HepG2 (cell line): ENCODE measurements around the gene NEURL1B. TPM values are rescaled to one million over a fixed set of nuclear protein-coding genes. Genes with fewer than 3 reads are reported as not detected.

ENCODE experiments used
- ATAC-seq: fragments of 200-7000 bp; cut with Tn5 transposase; 3 replicates; pipeline ENCODE4 v1.9.1; 2020; ENCODE audit warnings: mild to moderate bottlenecking, moderate library complexity
- BruUV-seq: library from RNA; stranded (reverse); fragments of 400-500 nt; replicated peaks from 2 replicates; lab custom pipeline; 2021; lab: Mats Ljungman, UMichigan
- CTCF ChIA-PET: fragments of 300-600 bp; formaldehyde crosslinking; extraction: SDS; loops from one replicate; lab custom pipeline; 2021; ENCODE audit warnings: low total read pairs, inconsistent platforms, low intra/inter-chr PET ratio; lab: Yijun Ruan, JAX
- POLR2A ChIA-PET: fragments of 350-600 bp; sonication (Branson Sonifier 250); formaldehyde crosslinking; loops from one replicate; lab custom pipeline; 2020; ENCODE audit warnings: antibody characterized with exemption, inconsistent platforms; lab: Yijun Ruan, JAX
- DNase-seq: peaks from one replicate; pipeline ENCODE4 v3.0.0-alpha.2; 2015; ENCODE audit warnings: low spot score
- FAIRE-seq: peaks from 3 replicates; lab custom pipeline; 2011; peaks lifted over from hg19 to GRCh38; lab: Jason Lieb, UNC
- H2AFZ ChIP-seq: one replicate; pipeline ENCODE4 v1.6.1; 2011; ENCODE audit warnings: low read length, inconsistent platforms
- H3K27ac ChIP-seq: fragments of 300-600 bp; 3 replicates; pipeline ENCODE4 v1.8.0; 2011; ENCODE audit warnings: mixed run types, mild to moderate bottlenecking, mixed read lengths, low read length, inconsistent platforms; ENCODE audit not compliant: insufficient read depth; ENCODE audit errors: extremely low read length
- H3K27me3 ChIP-seq, 2 experiments: fragments of 200-600 bp in 1 of 2; 2 replicates in 1 of 2; 3 replicates in 1 of 2; pipeline versions ENCODE4 v1.6.0 to v1.8.0; 2011; ENCODE audit warnings: low read length in 2 of 2, mild to moderate bottlenecking in 2 of 2, moderate library complexity in 2 of 2, inconsistent platforms in 1 of 2; ENCODE audit not compliant: insufficient read depth in 2 of 2, control insufficient read depth in 1 of 2
- H3K36me3 ChIP-seq, 2 experiments: fragments of 200-600 bp in 1 of 2; replicated peaks in 1 of 2; 2 replicates in 1 of 2; 3 replicates in 1 of 2; pipeline versions ENCODE4 v1.5.1 to v1.8.0; 2011; ENCODE audit warnings: low read length in 2 of 2, inconsistent platforms in 1 of 2; ENCODE audit not compliant: insufficient read depth in 2 of 2, control insufficient read depth in 1 of 2
- H3K4me1 ChIP-seq: 2 replicates; pipeline ENCODE4 v1.5.1; 2012; ENCODE audit warnings: low read length, inconsistent platforms; ENCODE audit not compliant: insufficient read depth
- H3K4me2 ChIP-seq: 2 replicates; pipeline ENCODE4 v1.6.0; 2011; ENCODE audit warnings: low read depth, low read length, inconsistent platforms
- H3K4me3 ChIP-seq, 3 experiments: fragments of 200-600 bp in 1 of 3; sonication (generic), shearing (Covaris generic) in 1 of 3; replicated peaks in 1 of 3; 2 replicates each; pipeline ENCODE4 v1.5.1; 2011 to 2016; ENCODE audit warnings: low read length in 3 of 3, inconsistent platforms in 2 of 3, low read depth in 2 of 3, mild to moderate bottlenecking in 2 of 3, control low read depth in 1 of 3, mixed read lengths in 1 of 3; ENCODE audit not compliant: insufficient read depth in 1 of 3
- H3K79me2 ChIP-seq: one replicate; pipeline ENCODE4 v1.6.1; 2011; ENCODE audit warnings: low read length, inconsistent platforms; ENCODE audit not compliant: insufficient read depth
- H3K9ac ChIP-seq: 2 replicates; pipeline ENCODE4 v1.6.0; 2011; ENCODE audit warnings: mild to moderate bottlenecking, low read depth, low read length, inconsistent platforms; ENCODE audit not compliant: insufficient read depth
- H3K9me3 ChIP-seq: 2 replicates; pipeline ENCODE4 v1.5.1; 2012; ENCODE audit warnings: mild to moderate bottlenecking, low read length
- H4K20me1 ChIP-seq: 2 replicates; pipeline ENCODE4 v1.6.0; 2011; ENCODE audit warnings: inconsistent platforms, mild to moderate bottlenecking, low read length, moderate library complexity; ENCODE audit not compliant: insufficient read depth
- CBFB ChIP-seq: sonication (generic); formaldehyde crosslinking; IDR thresholded peaks from 2 replicates; pipeline ENCODE4 v1.4.0; 2020; ENCODE audit warnings: missing genetic modification reagents
- EZH2 ChIP-seq: conservative IDR thresholded peaks from 2 replicates; pipeline ENCODE4 v1.6.1; 2012; ENCODE audit warnings: mild to moderate bottlenecking, low read depth, low read length, moderate library complexity
- MEIS2 ChIP-seq: sonication (generic); formaldehyde crosslinking; IDR thresholded peaks from 2 replicates; pipeline ENCODE4 v1.9.0; 2021; ENCODE audit warnings: mild to moderate bottlenecking, missing genetic modification reagents
- MYNN ChIP-seq: sonication (generic); formaldehyde crosslinking; IDR thresholded peaks from 2 replicates; pipeline ENCODE4 v1.4.0; 2020; ENCODE audit warnings: mild to moderate bottlenecking, low read depth, missing genetic modification reagents
- NFE2L2 ChIP-seq: fragments of 150-350 bp; IDR thresholded peaks from 2 replicates; pipeline ENCODE4 v1.6.1; 2014; ENCODE audit warnings: low read length
- ZBTB3 ChIP-seq: sonication (generic); formaldehyde crosslinking; IDR thresholded peaks from 2 replicates; pipeline ENCODE4 v1.4.0; 2020; ENCODE audit warnings: low read depth, mild to moderate bottlenecking, moderate library complexity, missing genetic modification reagents, borderline replicate concordance
- ZC3H4 ChIP-seq: sonication (generic); formaldehyde crosslinking; IDR thresholded peaks from 2 replicates; pipeline ENCODE4 v1.4.0; 2020; ENCODE audit warnings: missing genetic modification reagents, borderline replicate concordance
- ZFP36L1 ChIP-seq: sonication (generic); formaldehyde crosslinking; IDR thresholded peaks from 2 replicates; pipeline ENCODE4 v1.8.0; 2022; ENCODE audit warnings: mild to moderate bottlenecking, missing genetic modification reagents, moderate library complexity
- ZNF260 ChIP-seq: sonication (generic); formaldehyde crosslinking; IDR thresholded peaks from 2 replicates; pipeline ENCODE4 v1.4.0; 2020; ENCODE audit warnings: missing genetic modification reagents, low read depth, mild to moderate bottlenecking, borderline replicate concordance
- ZNF543 ChIP-seq: sonication (generic); formaldehyde crosslinking; IDR thresholded peaks from 2 replicates; pipeline ENCODE4 v1.4.0; 2020; ENCODE audit warnings: mild to moderate bottlenecking, missing genetic modification reagents
- ZNF781 ChIP-seq: sonication (generic); formaldehyde crosslinking; IDR thresholded peaks from 2 replicates; pipeline ENCODE4 v1.5.1; 2020; ENCODE audit warnings: borderline replicate concordance, mild to moderate bottlenecking, missing genetic modification reagents; ENCODE audit errors: not compliant biosample characterization
- ZSCAN25 ChIP-seq: sonication (generic); formaldehyde crosslinking; IDR thresholded peaks from 2 replicates; pipeline ENCODE4 v1.8.0; 2022; ENCODE audit warnings: mild to moderate bottlenecking, missing genetic modification reagents
- WGBS: methylation state at CpG from one replicate; pipeline ENCODE4 v1.1.6; 2017; ENCODE audit warnings: low lambda C conversion rate; 5-methylcytosine and 5-hydroxymethylcytosine counted together
- in situ Hi-C: cut with HindIII; loops from 2 replicates; pipeline ENCODE4 v1.10.0; 2017; ENCODE audit warnings: low pct_unique_long_range_greater_than_20kb; ENCODE audit not compliant: extremely low pct_ligation_motif_present
- intact Hi-C: fragments of 100-400 bp; cut with micrococcal nuclease; formaldehyde crosslinking; loops from one replicate; pipeline ENCODE4 v1.10.0; 2022; ENCODE audit not compliant: unreplicated experiment
- polyA plus RNA-seq, 8 experiments: library from polyadenylated mRNA; depleted of rRNA in 3 of 8; stranded (reverse) in 7 of 8; unstranded in 1 of 8; fragments of >200 nt; fragmentation: Illumina TruSeq in 4 of 8; extraction: Trizol in 4 of 8; gene quantifications; 2 replicates each; pipeline versions ENCODE4 v1.2.1 to v1.2.3, GENCODE V29; 2011 to 2016; ENCODE audit warnings: low read depth in 4 of 8, missing spikeins in 1 of 8, mixed read lengths in 1 of 8; ENCODE audit not compliant: insufficient read depth in 1 of 8
- total RNA-seq, 5 experiments: library from RNA; depleted of rRNA; stranded (reverse); fragments of >200 nt; fragmentation: Illumina TruSeq; extraction: Trizol; gene quantifications; 2 replicates each; pipeline ENCODE4 v1.2.3, GENCODE V29; 2016; ENCODE audit warnings: low read depth in 1 of 5
- TF ChIP-seq, protein P1 (sequence below): sonication (generic); formaldehyde crosslinking; IDR thresholded peaks from 2 replicates; pipeline ENCODE4 v1.4.0; 2020; ENCODE audit warnings: missing genetic modification reagents
- TF ChIP-seq, protein P2 (sequence below): sonication (generic); formaldehyde crosslinking; IDR thresholded peaks from 2 replicates; pipeline ENCODE4 v1.8.0; 2023; ENCODE audit warnings: mild to moderate bottlenecking, missing genetic modification reagents

Gene NEURL1B
- total and polyA plus RNA-seq, 2 of the 13 experiments (the other 11 are each of a cell fraction or from before 2014, with no cell fraction given), result 0.09 to 0.13 TPM

DNA sequence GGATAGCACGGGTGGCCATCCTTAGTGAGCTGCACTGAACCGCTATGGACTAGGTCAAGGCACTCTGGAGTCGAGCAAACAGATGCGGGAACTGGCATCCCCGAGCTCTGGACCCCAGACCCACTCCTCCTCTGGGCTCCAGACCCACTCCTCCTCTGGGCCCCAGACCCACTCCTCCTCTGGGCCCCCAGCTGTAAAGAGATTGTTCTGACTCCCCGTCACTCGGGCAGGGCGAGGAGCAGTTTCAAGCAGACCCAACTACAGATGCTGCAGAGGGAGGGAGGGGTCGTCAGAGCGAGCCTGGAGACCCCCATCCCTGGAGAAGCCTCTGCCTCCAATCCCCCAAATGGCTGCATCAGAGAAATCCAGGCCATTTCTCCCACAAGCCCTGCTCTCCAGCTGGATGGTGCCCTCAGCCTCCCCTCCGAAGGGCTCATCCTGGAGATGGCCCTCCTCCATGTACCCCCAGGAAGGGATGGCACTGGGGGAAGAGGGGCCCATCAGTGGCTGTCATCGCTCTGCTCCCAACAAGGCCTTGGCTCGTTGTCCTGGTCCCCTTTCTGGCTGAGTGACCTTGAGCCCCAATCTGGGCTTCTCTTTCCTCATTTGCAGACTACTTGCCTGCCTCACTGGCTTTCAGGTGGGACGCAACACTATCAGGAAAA is 91.3 kb downstream of the NEURL1B start:
- Histone ChIP-seq H3K27me3 (peaks cover 0 to 15% of the 10 kb centered on the region in 2 experiments; a peak in 3 of 5 replicates), H4K20me1 (no peaks in the 10 kb centered on the region), H2AFZ (no peak overlapping the region), H3K36me3 (no peaks in the 10 kb centered on the region), H3K4me2 (no peak overlapping the region), H3K4me3 (no peak overlapping the region), H3K4me1 (peaks cover 94% of the 10 kb centered on the region), H3K9me3 (no peaks in the 10 kb centered on the region), H3K79me2 (no peaks in the 10 kb centered on the region), H3K27ac (no peak overlapping the region), H3K9ac (0 out of 2 replicates have a peak overlapping the region, but pooled peaks have one; percentile 17)
- no peak for TF ChIP-seq ZFP36L1
- TF ChIP-seq ZNF543 (CRISPR knock-in tag), result no peak
- TF ChIP-seq ZBTB3 (CRISPR knock-in tag), result no peak
- TF ChIP-seq, protein P1, sequence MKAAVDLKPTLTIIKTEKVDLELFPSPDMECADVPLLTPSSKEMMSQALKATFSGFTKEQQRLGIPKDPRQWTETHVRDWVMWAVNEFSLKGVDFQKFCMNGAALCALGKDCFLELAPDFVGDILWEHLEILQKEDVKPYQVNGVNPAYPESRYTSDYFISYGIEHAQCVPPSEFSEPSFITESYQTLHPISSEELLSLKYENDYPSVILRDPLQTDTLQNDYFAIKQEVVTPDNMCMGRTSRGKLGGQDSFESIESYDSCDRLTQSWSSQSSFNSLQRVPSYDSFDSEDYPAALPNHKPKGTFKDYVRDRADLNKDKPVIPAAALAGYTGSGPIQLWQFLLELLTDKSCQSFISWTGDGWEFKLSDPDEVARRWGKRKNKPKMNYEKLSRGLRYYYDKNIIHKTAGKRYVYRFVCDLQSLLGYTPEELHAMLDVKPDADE (CRISPR knock-in tag), result no peak
- no peak for TF ChIP-seq ZNF260 (CRISPR knock-in tag)
- no peak for TF ChIP-seq NFE2L2
- no peak for TF ChIP-seq MYNN (CRISPR knock-in tag)
- no peak for TF ChIP-seq EZH2
- no peak for TF ChIP-seq MEIS2 (CRISPR knock-in tag)
- TF ChIP-seq ZC3H4 (CRISPR knock-in tag), result no peak
- TF ChIP-seq ZNF781, result no peak
- TF ChIP-seq CBFB (CRISPR knock-in tag), result no peak
- TF ChIP-seq, protein P2, sequence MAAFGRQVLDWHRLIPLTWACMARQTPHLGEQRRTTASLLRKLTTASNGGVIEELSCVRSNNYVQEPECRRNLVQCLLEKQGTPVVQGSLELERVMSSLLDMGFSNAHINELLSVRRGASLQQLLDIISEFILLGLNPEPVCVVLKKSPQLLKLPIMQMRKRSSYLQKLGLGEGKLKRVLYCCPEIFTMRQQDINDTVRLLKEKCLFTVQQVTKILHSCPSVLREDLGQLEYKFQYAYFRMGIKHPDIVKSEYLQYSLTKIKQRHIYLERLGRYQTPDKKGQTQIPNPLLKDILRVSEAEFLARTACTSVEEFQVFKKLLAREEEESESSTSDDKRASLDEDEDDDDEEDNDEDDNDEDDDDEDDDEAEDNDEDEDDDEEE (CRISPR knock-in tag), result no peak
- no peak for TF ChIP-seq ZSCAN25 (CRISPR knock-in tag)
- WGBS, result 53% methylated on average over 11 of the region's 14 CpGs
- ChIA-PET POLR2A (interaction anchor here (1.0 to 3.2 kb wide), 6 partner anchors 8 to 127 kb away, joined by 5 to 29 read pairs (median 10); partner anchors contain the start of gene DUSP1), CTCF (no interaction called here)
- no peak for FAIRE-seq
- ATAC-seq, result no peak
- intact Hi-C loops, result no loop called here
- in situ Hi-C loops, result loop anchor here (5.0 kb wide), 1 partner anchor 35 kb away; no protein-coding TSS in a partner anchor
- no peak for DNase-seq
- BruUV-seq, result no TSS peak
